Erythroblast (primary cell): Measurements from ENCODE around the gene IL2RA.

Source experiments
- GATA1 ChIP-seq: IDR thresholded peaks from 2 replicates; pipeline ENCODE4 v1.6.1; 2011; ENCODE audit warnings: low read depth, mild to moderate bottlenecking, control low read depth, low read length, moderate library complexity
- POLR2A ChIP-seq: IDR thresholded peaks from 2 replicates; pipeline ENCODE4 v1.6.1; 2011; ENCODE audit warnings: mild to moderate bottlenecking, low read length

GRCh38 chr10:5978230-5978489 lies 84.0 kb downstream of the IL2RA start:
- TF ChIP-seq POLR2A = no peak
- no peak for TF ChIP-seq GATA1
